H1 (cell line): ENCODE results near the gene GNAT1. TPM values are rescaled to one million over a fixed set of nuclear protein-coding genes. Genes with fewer than 3 reads are reported as not detected.

Experiments
- CTCF ChIA-PET: fragments of 300-600 bp; sonication (Branson Sonifier 250); formaldehyde crosslinking; loops from one replicate; lab custom pipeline; 2021; ENCODE audit not compliant: partially characterized antibody; lab: Charles Lee
- POLR2A ChIA-PET: fragments of 300-600 bp; sonication (Branson Sonifier 250); formaldehyde crosslinking; loops from one replicate; lab custom pipeline; 2021; ENCODE audit warnings: inconsistent platforms; ENCODE audit not compliant: partially characterized antibody; lab: Charles Lee
- DNase-seq, 2 experiments: peaks; one replicate each; pipeline versions ENCODE4 v3.0.0 to v3.0.0-alpha.2; 2010 to 2022; ENCODE audit warnings: low spot score in 2 of 2, low read depth in 1 of 2, mixed read lengths in 1 of 2
- FAIRE-seq: peaks from 2 replicates; lab custom pipeline; 2011; peaks lifted over from hg19 to GRCh38; lab: Jason Lieb, UNC
- H2AFZ ChIP-seq: 2 replicates; pipeline ENCODE4 v1.8.1; 2012; ENCODE audit warnings: low read length, inconsistent platforms
- H2AK5ac ChIP-seq: 2 replicates; pipeline ENCODE4 v1.6.1; 2013; ENCODE audit warnings: low read depth, low read length
- H2BK120ac ChIP-seq: replicated peaks from 2 replicates; pipeline ENCODE3; 2013; ENCODE audit warnings: low read depth, low read length, inconsistent platforms
- H2BK12ac ChIP-seq: 2 replicates; pipeline ENCODE4 v1.6.1; 2013; ENCODE audit warnings: low read depth, low read length
- H2BK15ac ChIP-seq: 2 replicates; pipeline ENCODE4 v1.6.1; 2013; ENCODE audit warnings: low read length
- H2BK20ac ChIP-seq: 2 replicates; pipeline ENCODE4 v1.6.1; 2013; ENCODE audit warnings: low read length
- H2BK5ac ChIP-seq: 2 replicates; pipeline ENCODE4 v1.6.1; 2013; ENCODE audit warnings: low read depth, low read length
- H3K14ac ChIP-seq: 2 replicates; pipeline ENCODE4 v1.6.1; 2013; ENCODE audit warnings: inconsistent platforms; ENCODE audit not compliant: insufficient read length
- H3K18ac ChIP-seq: 2 replicates; pipeline ENCODE4 v1.6.1; 2013; ENCODE audit warnings: low read length; ENCODE audit errors: extremely low read depth
- H3K23ac ChIP-seq: 2 replicates; pipeline ENCODE4 v1.6.1; 2013; ENCODE audit warnings: inconsistent platforms; ENCODE audit not compliant: insufficient read length
- H3K23me2 ChIP-seq: 2 replicates; pipeline ENCODE4 v1.6.1; 2013; ENCODE audit warnings: low read depth, low read length
- H3K27ac ChIP-seq: 2 replicates; pipeline ENCODE4 v1.6.1; 2011; ENCODE audit warnings: low read depth, low read length, inconsistent platforms
- H3K27me3 ChIP-seq, 4 experiments: replicated peaks in 1 of 4; 1 replicate in 1 of 4; 2 replicates in 3 of 4; pipeline versions ENCODE4 v1.6.1 to v1.8.1; 2011 to 2013; ENCODE audit warnings: low read length in 3 of 4, mild to moderate bottlenecking in 3 of 4, inconsistent platforms in 2 of 4, mixed read lengths in 2 of 4, moderate library complexity in 1 of 4; ENCODE audit not compliant: control insufficient read depth in 3 of 4, insufficient read depth in 3 of 4; ENCODE audit errors: extremely low read depth in 1 of 4
- H3K36me3 ChIP-seq, 4 experiments: 2 replicates each; pipeline versions ENCODE4 v1.6.1 to v1.8.1; 2011 to 2013; ENCODE audit warnings: mild to moderate bottlenecking in 4 of 4, low read length in 3 of 4, moderate library complexity in 2 of 4, control low read depth in 1 of 4, inconsistent platforms in 1 of 4; ENCODE audit not compliant: insufficient read depth in 4 of 4, control insufficient read depth in 2 of 4
- H3K4ac ChIP-seq: replicated peaks from 2 replicates; pipeline ENCODE3; 2013; ENCODE audit warnings: low read length, low read depth, mixed read lengths, inconsistent platforms; ENCODE audit not compliant: insufficient read length
- H3K4me1 ChIP-seq, 4 experiments: replicated peaks in 1 of 4; 1 replicate in 1 of 4; 2 replicates in 3 of 4; pipeline versions ENCODE4 v1.6.1 to v1.8.1; 2011 to 2013; ENCODE audit warnings: low read length in 3 of 4, inconsistent platforms in 2 of 4, mixed read lengths in 1 of 4; ENCODE audit not compliant: insufficient read depth in 4 of 4, control insufficient read depth in 3 of 4
- H3K4me2 ChIP-seq, 2 experiments: 2 replicates each; pipeline versions ENCODE4 v1.6.1 to v1.8.1; 2011 to 2013; ENCODE audit warnings: low read depth in 2 of 2, low read length in 2 of 2, control low read depth in 1 of 2, inconsistent platforms in 1 of 2, mild to moderate bottlenecking in 1 of 2; ENCODE audit not compliant: insufficient read depth in 1 of 2
- H3K4me3 ChIP-seq, 4 experiments: fragments of 200-600, 300-600 bp in 1 of 4; sonication (generic), shearing (Covaris generic), sonication (Bioruptor Twin) in 1 of 4; 2 replicates each; pipeline versions ENCODE4 v1.5.1 to v1.8.1; 2011 to 2016; ENCODE audit warnings: low read length in 4 of 4, low read depth in 3 of 4, control low read depth in 2 of 4, inconsistent platforms in 2 of 4, mild to moderate bottlenecking in 2 of 4, mixed read lengths in 1 of 4, moderate library complexity in 1 of 4; ENCODE audit not compliant: insufficient read depth in 2 of 4; ENCODE audit errors: extremely low read depth in 1 of 4
- H3K56ac ChIP-seq: replicated peaks from 2 replicates; pipeline ENCODE3; 2013; ENCODE audit warnings: low read depth, mild to moderate bottlenecking, mixed read lengths, low read length, inconsistent platforms; ENCODE audit not compliant: insufficient read length
- H3K79me1 ChIP-seq: 2 replicates; pipeline ENCODE4 v1.6.1; 2013; ENCODE audit warnings: low read depth, low read length, control low read depth
- H3K79me2 ChIP-seq, 2 experiments: 2 replicates each; pipeline versions ENCODE4 v1.6.1 to v1.8.1; 2012 to 2013; ENCODE audit warnings: low read length in 2 of 2, mild to moderate bottlenecking in 2 of 2, inconsistent platforms in 1 of 2; ENCODE audit not compliant: insufficient read depth in 2 of 2, control insufficient read depth in 1 of 2
- H3K9ac ChIP-seq, 4 experiments: replicated peaks in 1 of 4; 1 replicate in 1 of 4; 2 replicates in 3 of 4; pipeline versions ENCODE4 v1.6.1 to v1.8.1; 2011 to 2013; ENCODE audit warnings: low read depth in 3 of 4, low read length in 3 of 4, control low read depth in 2 of 4, mild to moderate bottlenecking in 2 of 4, moderate library complexity in 2 of 4, inconsistent platforms in 1 of 4; ENCODE audit errors: extremely low read depth in 1 of 4
- H3K9me3 ChIP-seq, 2 experiments: 2 replicates each; pipeline versions ENCODE4 v1.6.1 to v1.8.1; 2012 to 2013; ENCODE audit warnings: mild to moderate bottlenecking in 2 of 2, moderate library complexity in 2 of 2, control low read depth in 1 of 2, inconsistent platforms in 1 of 2, low read depth in 1 of 2, low read length in 1 of 2, mixed read lengths in 1 of 2; ENCODE audit not compliant: insufficient read depth in 2 of 2
- H4K20me1 ChIP-seq, 2 experiments: replicated peaks in 1 of 2; 2 replicates each; pipeline versions ENCODE3 to v1.8.1; 2011 to 2013; ENCODE audit warnings: inconsistent platforms in 2 of 2, low read length in 2 of 2, mild to moderate bottlenecking in 1 of 2; ENCODE audit not compliant: insufficient read depth in 2 of 2, control insufficient read depth in 1 of 2
- H4K5ac ChIP-seq: 2 replicates; pipeline ENCODE4 v1.6.1; 2013; ENCODE audit warnings: low read length, low read depth, mixed read lengths, inconsistent platforms; ENCODE audit not compliant: insufficient read length
- H4K8ac ChIP-seq: 2 replicates; pipeline ENCODE4 v1.8.0; 2013; ENCODE audit warnings: mild to moderate bottlenecking, moderate library complexity, low read length, inconsistent platforms; ENCODE audit not compliant: insufficient read depth; ENCODE audit errors: extremely low read depth
- H4K91ac ChIP-seq: replicated peaks from 2 replicates; pipeline ENCODE3; 2013; ENCODE audit warnings: low read length, mixed read lengths, inconsistent platforms; ENCODE audit not compliant: insufficient read length
- BACH1 ChIP-seq: IDR thresholded peaks from 2 replicates; pipeline ENCODE4 v1.6.1; 2012; ENCODE audit warnings: low read length, improper control_type of control experiment
- CBX5 ChIP-seq: fragments of 300-800, 300-1000 bp; sonication (generic); IDR thresholded peaks from 2 replicates; pipeline ENCODE4 v1.7.1; 2016; ENCODE audit warnings: antibody characterized with exemption, low read length, low read depth
- EGR1 ChIP-seq: IDR thresholded peaks from 2 replicates; pipeline ENCODE4 v1.6.1; 2011; ENCODE audit warnings: low read depth, low read length, borderline replicate concordance
- GTF2F1 ChIP-seq: IDR thresholded peaks from 2 replicates; pipeline ENCODE4 v1.6.1; 2012; ENCODE audit warnings: low read depth, low read length, improper control_type of control experiment, borderline replicate concordance
- HDAC2 ChIP-seq, 2 experiments: fragments of 300-600 bp in 1 of 2; sonication (generic) in 1 of 2; IDR thresholded peaks; 2 replicates each; pipeline ENCODE4 v1.6.1; 2011 to 2012; ENCODE audit warnings: low read depth in 2 of 2, low read length in 2 of 2, mild to moderate bottlenecking in 2 of 2, moderate library complexity in 2 of 2, borderline replicate concordance in 1 of 2, inconsistent platforms in 1 of 2
- HDAC6 ChIP-seq: IDR thresholded peaks from one replicate; pipeline ENCODE4 v1.7.1; 2012; ENCODE audit warnings: low read depth, mild to moderate bottlenecking, inconsistent platforms, low read length, moderate library complexity
- NANOG ChIP-seq: IDR thresholded peaks from 2 replicates; pipeline ENCODE4 v1.6.1; 2011; ENCODE audit warnings: low read length, low read depth, mild to moderate bottlenecking, inconsistent platforms; ENCODE audit not compliant: insufficient read depth, poor library complexity, severe bottlenecking
- RBBP5 ChIP-seq: IDR thresholded peaks from 2 replicates; pipeline ENCODE4 v1.7.1; 2012; ENCODE audit warnings: low read depth, mild to moderate bottlenecking, inconsistent platforms, low read length, moderate library complexity, borderline replicate concordance
- TBP ChIP-seq: IDR thresholded peaks from 2 replicates; pipeline ENCODE4 v1.6.1; 2011; ENCODE audit warnings: low read depth, low read length, improper control_type of control experiment
- TCF12 ChIP-seq: IDR thresholded peaks from 2 replicates; pipeline ENCODE4 v1.6.1; 2011; ENCODE audit warnings: low read depth, mild to moderate bottlenecking, low read length
- YY1 ChIP-seq: IDR thresholded peaks from 2 replicates; pipeline ENCODE4 v1.6.1; 2011; ENCODE audit warnings: low read depth, mild to moderate bottlenecking, low read length
- WGBS, 2 experiments: shearing (Covaris generic) in 1 of 2; methylation state at CpG; one replicate each; pipeline versions ENCODE4 v1.1.6 to v1.1.7; 2013 to 2015; ENCODE audit warnings: low lambda C conversion rate in 2 of 2, mixed read lengths in 2 of 2, inconsistent platforms in 1 of 2, low coverage in 1 of 2, missing lambda C conversion rate in 1 of 2; ENCODE audit not compliant: insufficient replicate concordance in 2 of 2, insufficient coverage in 1 of 2, insufficient read length in 1 of 2; ENCODE audit errors: extremely low coverage in 1 of 2, missing lambda C conversion rate in 1 of 2; 5-methylcytosine and 5-hydroxymethylcytosine counted together
- polyA plus RNA-seq, 7 experiments: library from polyadenylated mRNA; depleted of rRNA in 3 of 7; stranded (reverse) in 5 of 7; unstranded in 2 of 7; fragments of >200 nt in 5 of 7; fragments of 200-250 nt in 2 of 7; gene quantifications; 1 replicate in 5 of 7; 2 replicates in 1 of 7; 4 replicates in 1 of 7; pipeline versions ENCODE4 v1.2.1 to v1.2.3, GENCODE V29; 2011 to 2013; ENCODE audit warnings: missing spikeins in 2 of 7, mixed read lengths in 2 of 7
- total RNA-seq: library from RNA; stranded (reverse); fragmentation: NEBNext Ultra II Directional; extraction: Animal tissue kit (Norgen Biotek cat#: 25700); gene quantifications from 2 replicates; pipeline ENCODE4 v1.2.1, GENCODE V29; 2021

Gene GNAT1
- total and polyA plus RNA-seq, 2 of the 8 experiments (the other 6 are each of a cell fraction or from before 2014, with no cell fraction given), result 0.08 TPM; not detected in 1

GRCh38 chr3:50167069-50167840 lies 24.2 kb upstream of the GNAT1 start:
- 89% methylated on average over 15 of the region's 16 CpGs; no CpG with 5 or more reads in 1 of the 2 experiments for WGBS, 2 experiments
- no peaks in the 10 kb centered on the region for H3K9me3 ChIP-seq
- peaks cover 0 to 20% of the 10 kb centered on the region in 2 experiments; a peak in 2 of 4 replicates for H3K79me2 ChIP-seq
- H3K79me1 ChIP-seq, result peaks cover 30% of the 10 kb centered on the region
- H3K18ac ChIP-seq, result no peak overlapping the region
- H2BK5ac ChIP-seq, result peak overlapping the region; percentile 87
- peaks cover 0 to 28% (median 20%) of the 10 kb centered on the region in 4 experiments; a peak in 6 of 7 replicates for H3K4me1 ChIP-seq
- no peak overlapping the region for H3K23ac ChIP-seq
- no peaks in the 10 kb centered on the region for H3K23me2 ChIP-seq
- no peak overlapping the region for H4K91ac ChIP-seq
- peak overlapping the region; percentile 61; the same call in 1 of the 2 replicates for H2BK15ac ChIP-seq
- H2AK5ac ChIP-seq, result 0 out of 2 replicates have a peak overlapping the region, but pooled peaks have one; percentile 6
- H3K36me3 ChIP-seq, result peaks cover 0 to 11% (median 2%) of the 10 kb centered on the region in 4 experiments; a peak in 2 of 8 replicates
- 0 out of 2 replicates have a peak overlapping the region, but pooled peaks have one; percentile 40 for H2BK12ac ChIP-seq
- H4K20me1 ChIP-seq, result peaks cover 6 to 15% of the 10 kb centered on the region in 2 experiments
- H4K8ac ChIP-seq, result no peak overlapping the region; the same call in 1 of the 2 replicates
- H3K27ac ChIP-seq, result peak overlapping the region; percentile 0; the same call in 1 of the 2 replicates
- CTCF ChIA-PET, result interaction anchor here (0.6 to 25.0 kb wide), 4 partner anchors 24 to 79 kb away, joined by 3 to 299 read pairs (median 98); partner anchors contain the start of gene GNAT1
- no peak overlapping the region for H3K4ac ChIP-seq
- peak overlapping the region; percentile 61; the same call in 1 of the 2 replicates for H2BK20ac ChIP-seq
- H3K14ac ChIP-seq, result no peak overlapping the region
- no peak overlapping the region; a peak in 1 of 4 replicates for H3K4me2 ChIP-seq
- POLR2A ChIA-PET, result interaction anchor here (1.4 to 3.3 kb wide), 4 partner anchors 9 to 46 kb away, joined by 3 to 19 read pairs (median 9); no protein-coding TSS in a partner anchor
- no peak overlapping the region for H3K4me3 ChIP-seq
- H2AFZ ChIP-seq, result no peak overlapping the region
- H2BK120ac ChIP-seq, result no peak overlapping the region
- DNase-seq (no peak), FAIRE-seq (no peak)
- H4K5ac ChIP-seq, result no peak overlapping the region
- H3K27me3 ChIP-seq, result no peaks in the 10 kb centered on the region
- H3K56ac ChIP-seq, result no peak overlapping the region
- H3K9ac ChIP-seq, result no peak overlapping the region
- TF ChIP-seq TBP, result no peak
- no peak for TF ChIP-seq GTF2F1
- TF ChIP-seq CBX5, result no peak
- no peak for TF ChIP-seq NANOG
- TF ChIP-seq TCF12, result no peak
- no peak for TF ChIP-seq EGR1
- no peak for TF ChIP-seq HDAC2 (IDR thresholded peaks at IDR 0.05; ENCODE audit: borderline replicate concordance in 1 of 2, low read depth in 2 of 2, low read length in 2 of 2)
- no peak for TF ChIP-seq YY1
- no peak for TF ChIP-seq RBBP5
- no peak for TF ChIP-seq HDAC6
- no peak for TF ChIP-seq BACH1
